HPDE6-E6E7 (cell line): ENCODE data around the gene CCDC178.
"Not testable (repeated sequence)": the region's sequence is repeated elsewhere in the genome, so short reads cannot be mapped to it uniquely, and the experiment has no call there.

Experiments used
- DNase-seq: peaks from one replicate; pipeline ENCODE4 v3.0.0; 2011; ENCODE audit warnings: missing footprints; ENCODE audit errors: extremely low spot score

CCDC178 gene, protein sequence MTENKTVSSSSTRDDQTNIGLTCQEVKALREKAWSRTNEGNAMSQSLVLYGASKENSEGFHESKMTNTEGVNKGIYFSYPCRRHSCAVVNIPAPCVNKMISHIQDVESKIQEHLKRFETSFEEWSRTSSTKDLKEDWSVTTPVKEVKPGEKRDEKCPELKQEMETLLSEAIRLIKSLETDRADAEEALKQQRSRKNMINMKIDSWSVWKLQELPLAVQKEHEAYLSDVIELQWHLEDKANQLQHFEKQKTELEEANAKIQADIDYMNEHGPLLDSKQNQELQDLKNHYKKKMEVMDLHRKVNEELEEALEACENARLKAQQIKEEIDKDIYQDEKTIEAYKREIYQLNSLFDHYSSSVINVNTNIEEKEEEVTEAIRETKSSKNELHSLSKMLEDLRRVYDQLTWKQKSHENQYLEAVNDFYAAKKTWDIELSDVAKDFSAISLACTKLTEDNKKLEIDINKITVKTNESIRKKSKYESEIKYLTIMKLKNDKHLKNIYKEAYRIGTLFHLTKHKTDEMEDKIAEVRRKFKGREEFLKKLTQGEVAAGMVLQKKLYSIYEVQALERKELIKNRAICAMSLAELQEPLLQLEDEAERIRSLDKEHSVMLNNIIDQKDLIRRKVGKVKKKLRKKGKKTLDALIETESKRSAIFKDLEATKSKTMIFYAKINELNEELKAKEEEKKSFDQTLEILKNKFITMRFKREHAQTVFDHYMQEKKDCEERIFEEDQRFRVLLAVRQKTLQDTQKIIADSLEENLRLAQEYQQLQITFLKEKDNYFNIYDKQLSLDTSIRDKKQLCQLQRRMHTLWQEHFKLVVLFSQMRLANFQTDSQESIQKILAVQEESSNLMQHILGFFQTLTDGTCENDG

DNA sequence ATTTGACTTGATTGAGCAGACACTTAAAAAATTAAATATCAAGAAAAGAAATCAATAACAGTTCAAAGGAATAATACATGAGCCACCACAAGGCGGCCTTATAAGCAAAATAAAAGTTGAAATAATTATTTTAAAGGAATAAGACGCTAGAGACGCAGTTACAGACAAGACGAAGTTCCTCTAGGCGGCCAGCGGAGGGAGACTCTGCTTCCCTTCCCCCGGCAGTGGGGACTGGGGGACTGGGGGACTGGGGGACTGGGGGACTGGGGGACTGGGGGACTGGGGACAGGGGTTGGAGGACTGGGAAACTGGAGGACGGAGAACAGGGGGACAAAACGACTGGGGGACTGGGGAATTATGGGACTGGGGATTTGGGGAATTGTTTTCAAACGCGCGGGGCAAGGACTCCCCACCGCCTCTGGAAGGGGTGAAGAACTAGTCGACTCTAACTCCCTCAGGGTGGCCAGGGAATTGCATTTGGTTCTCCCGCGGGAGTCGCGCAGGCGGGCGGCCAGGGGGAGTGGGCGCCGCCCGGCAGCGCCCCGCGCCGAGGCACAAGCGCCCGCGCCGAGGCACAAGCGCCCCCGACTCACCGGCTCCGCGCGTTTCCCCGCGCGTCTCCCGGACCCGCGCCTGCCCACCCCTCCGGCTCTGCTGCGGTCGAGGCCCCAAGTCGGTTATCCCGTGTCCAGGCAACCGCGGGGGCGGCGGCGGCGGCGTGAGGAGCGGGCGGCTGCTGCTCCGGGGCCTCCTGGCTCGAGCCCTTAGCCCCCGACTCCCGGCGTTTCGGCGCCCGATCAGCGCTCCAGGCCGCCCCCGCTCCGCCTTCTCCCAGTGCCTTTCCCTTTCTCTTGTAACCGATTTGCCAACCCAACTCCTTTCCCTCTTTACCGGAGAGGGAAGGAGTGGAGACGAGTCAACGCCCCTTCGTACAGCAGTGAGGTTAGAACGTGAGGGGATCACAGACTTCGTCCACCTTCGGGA, at the start of gene CCDC178:
Gene CCDC178, minus strand, starts transcription at position 662 of the 984 bp plus-strand sequence. CDS start 28,633 bp downstream, outside the sequence.
- DNase-seq: peak; percentile 19

DNA sequence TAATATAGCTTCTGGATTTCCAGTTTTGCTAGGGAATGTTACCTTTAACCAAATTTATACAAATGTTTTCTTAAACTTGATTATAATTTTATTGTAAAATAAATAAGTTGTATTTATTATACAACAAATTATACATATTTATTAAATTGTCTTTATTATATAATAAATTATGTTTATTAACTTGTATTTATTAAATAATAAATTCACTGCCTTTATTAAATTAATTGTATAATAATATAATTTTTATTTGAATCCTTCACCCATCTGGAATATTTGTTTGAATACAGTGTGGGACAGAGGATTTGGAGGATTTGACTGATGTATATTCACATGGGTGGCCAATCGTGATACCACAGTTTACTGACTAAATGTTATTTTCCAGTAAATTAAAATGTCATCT, 43.4 kb upstream of the CCDC178 start:
- no peak for DNase-seq

DNA sequence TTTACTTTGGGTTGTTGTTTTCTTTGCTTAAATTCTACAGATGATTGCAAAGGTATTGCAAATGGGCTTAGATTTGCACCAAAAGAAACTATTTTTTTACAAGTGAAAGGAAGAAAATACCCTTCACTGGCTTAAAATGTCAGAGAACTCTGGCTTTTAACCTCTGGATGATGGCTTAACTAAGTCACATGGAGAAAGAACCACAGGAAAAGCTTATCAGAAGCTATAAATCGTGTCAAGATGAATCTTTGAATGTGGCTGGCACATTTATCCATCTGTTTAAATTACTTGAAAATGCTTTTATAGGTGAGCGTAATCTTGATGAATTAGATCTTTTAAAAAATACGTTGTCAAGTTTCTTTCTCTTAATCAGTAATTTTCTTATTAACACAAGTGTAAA, 32.0 kb upstream of the CCDC178 start:
- DNase-seq: no peak

DNA sequence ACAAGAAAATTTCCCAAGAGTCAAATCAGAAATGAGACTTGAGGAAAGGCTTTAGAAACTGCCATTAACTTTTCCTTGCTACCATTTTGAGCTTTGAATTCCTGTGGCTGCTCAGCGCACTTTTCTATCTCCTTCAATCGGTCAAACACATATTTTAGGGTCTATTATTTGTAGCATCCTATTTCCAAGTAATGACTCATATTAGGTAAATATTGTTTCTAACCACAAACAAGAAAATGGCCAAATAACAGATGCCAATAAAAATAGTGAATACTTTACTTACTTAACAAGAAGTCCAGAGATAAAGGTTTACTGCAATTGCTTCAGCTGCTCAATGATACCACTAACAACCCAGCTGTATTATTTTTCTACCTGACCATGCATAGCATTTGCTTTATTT, 29.7 kb upstream of the CCDC178 start:
- DNase-seq: no peak

DNA sequence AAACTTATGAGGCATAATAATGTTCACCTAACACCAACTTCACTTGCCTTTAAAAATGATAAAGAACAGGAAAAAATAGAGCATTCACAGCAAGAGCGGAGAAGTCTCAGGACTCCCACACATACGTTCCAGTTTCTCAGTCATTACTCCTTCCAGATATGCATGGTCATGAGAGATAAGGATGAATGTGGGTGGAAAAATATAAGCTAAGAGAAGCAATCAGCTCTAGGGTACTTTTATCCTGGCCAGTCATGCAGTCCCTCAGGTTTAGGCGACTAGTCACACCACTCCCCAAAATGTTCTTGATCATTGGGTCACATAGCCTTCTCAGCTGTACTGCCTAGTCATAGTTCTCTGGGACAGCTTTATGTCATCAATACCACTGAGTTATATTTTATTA, 29.2 kb upstream of the CCDC178 start:
- no peak for DNase-seq

DNA sequence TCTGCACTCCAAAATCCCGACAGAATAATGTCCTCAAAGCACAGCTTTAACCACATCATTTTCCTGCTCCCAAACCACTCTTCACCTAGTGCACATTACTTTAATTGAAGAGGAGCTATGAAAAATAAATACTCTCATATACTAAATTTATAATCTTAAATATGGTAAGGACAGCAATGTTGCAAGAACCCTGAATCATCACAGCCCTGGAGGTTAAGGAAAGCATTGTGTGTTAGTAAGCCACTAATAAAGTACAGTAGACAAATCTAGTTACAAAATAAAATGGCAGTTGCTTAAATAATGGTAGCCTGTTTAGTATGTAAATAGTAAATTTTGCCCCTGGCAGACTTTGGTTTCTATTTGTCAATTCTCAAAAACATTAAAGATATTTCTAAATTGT, 27.0 kb upstream of the CCDC178 start:
- no peak for DNase-seq

DNA sequence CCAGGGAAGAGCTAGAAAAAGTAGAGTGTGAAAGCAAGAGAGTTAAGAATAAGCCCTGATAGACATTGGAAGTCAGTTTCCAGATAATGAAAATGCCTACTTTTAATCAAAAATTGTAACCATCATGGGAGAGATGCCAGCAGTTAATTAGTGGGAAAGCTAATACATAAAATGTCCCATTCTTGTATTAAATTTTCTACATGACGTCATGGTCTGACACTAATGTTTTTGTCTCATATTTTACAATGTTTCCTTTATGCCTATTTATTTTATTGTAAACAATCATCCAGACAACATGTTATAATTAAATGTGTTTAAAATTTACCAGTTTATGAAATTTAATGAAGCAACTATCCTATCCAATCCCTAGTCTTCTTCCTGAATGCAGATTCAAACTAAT, 26.3 kb upstream of the CCDC178 start:
- DNase-seq: no peak

DNA sequence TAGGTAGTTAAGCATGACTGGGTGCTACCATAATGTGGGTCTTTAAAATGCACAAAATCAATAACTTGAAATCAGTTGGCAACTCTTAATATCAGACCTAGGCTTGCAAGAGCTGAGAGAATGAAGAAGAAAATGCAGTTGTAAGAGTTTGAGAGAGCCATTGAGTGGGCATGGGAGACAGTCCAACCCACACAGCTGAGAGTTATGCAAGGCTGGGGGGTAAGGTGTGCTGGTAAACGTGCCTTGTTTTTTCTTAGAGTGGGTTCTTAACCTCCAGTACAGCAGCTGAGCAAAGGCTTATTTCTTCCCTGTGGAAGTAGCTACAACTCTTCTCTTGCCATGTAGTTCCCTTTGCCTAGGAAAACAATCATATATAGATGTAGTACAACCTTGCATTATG, 20.2 kb upstream of the CCDC178 start:
- no peak for DNase-seq

DNA sequence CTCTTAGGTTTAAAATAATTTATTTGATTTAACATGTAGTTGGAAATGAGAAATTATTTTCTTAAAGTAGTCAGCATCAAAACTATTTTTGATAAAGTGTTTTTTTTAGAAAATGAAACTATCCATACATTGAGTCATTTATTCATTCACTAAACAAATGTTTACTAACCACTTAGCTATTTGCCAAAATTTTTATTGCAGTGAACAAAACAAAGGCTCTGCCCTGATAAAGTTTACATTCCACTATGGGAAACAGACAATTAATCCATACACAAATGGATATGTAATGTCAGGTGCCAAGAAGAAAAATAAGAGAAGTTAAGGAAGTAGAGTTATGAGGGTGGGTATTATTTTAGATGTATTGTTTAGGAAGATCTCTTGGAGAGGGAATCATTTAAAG, 19.1 kb upstream of the CCDC178 start:
- DNase-seq: no peak

DNA sequence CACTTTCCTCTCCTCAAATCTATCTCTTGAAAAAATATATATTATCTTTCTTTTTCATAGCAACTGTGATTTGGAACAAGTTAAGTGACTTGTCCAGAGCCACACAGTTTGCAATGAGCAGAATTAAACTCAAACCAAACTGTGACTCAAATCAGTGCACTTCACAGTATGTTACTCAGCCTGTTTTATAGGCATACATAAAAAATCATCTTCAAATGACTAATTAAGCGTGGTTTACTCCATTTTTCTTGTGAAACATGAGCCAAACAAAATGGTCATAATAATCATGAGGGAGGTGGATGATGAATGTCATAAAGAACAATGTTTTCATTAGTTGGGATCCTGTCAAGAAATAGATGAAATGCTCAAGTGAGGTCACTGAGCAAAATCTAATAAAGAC, 6.1 kb upstream of the CCDC178 start:
- no peak for DNase-seq

DNA sequence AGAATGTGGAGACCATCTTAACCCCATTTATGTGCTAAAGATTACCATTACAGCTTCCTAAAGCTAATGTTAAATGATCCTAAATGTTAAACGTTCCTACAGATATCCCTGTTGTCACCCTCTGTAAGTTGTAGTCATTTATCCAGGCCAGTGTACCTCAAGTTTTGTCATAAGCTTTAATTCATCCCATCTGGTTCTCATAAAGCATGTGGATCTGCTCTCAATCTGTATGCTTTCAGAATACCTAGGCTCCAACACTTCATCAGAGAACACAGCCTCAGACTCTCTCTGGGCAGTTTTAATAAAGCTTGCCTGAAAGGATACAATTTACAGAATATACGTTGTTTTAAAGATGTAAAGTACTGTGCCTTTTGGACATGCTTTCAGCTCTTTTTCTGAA, 4.2 kb upstream of the CCDC178 start:
- no peak for DNase-seq

DNA sequence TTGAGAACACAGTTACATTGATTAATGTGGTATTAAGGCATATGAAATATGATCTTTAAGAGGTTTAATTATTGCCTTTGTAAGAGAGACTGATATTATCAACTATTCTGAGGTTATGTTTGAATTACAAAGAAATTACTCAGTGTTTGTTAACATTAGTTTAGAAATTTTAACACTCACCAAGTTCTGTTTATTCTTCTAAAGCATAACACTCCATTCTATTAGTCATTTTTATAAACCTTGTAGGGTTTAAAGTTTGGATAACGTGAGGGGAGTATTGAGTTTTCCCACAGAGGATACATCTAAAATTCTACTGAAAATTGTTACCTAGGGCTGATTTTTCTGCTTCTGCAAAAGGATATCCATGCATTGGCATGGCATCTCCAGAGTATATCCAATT, 7.7 kb downstream of the CCDC178 start:
- no peak for DNase-seq

DNA sequence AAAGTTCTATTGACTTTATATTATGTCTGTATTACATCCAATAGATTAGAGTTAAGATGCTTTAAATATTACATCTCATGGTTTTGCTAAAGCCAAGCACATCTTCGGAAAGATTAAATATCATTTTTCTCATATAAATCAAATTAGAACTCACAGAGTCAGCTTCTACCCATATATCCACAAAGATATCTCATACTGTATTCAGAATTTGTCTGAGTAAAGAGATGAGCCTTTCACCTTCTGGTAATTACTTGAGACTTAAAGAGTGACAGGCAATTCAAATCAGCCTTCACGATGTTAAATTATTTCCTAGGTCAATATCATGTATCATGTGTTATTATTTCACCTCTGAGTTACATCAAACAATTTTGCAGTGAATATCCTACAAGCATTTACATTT, 13.0 kb downstream of the CCDC178 start:
- DNase-seq: no peak

DNA sequence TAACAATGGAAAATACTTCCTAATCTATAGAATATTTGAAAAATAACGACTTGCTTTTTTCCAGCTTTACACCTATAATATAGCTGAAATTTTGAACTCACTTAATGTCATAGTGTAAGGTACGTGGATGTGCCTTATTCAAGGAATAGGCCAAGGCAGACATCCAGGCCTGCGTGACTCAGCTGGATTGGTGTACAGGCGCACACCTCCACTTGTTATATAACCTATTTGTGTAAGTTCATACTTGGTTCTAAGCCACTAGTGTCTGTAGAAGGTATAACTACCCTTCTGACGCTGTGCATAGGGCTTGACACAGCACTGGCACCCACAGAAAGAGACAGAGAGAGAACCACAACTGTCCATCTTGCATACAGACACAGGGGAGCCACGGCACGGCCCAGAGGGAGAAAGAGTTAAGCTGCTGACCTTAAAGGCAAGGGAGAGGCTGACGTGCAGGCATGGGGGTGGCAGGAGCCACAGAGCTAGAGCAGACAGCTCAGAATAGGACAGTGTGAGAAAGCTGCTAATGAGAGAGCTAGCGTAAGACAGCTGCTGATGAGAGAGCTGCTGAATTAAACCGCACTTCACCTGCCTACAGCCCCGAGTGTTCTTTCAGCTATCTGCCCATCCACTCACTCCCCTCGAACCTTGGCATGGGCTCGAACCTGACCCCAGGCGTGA, 16.1 kb downstream of the CCDC178 start:
- no peak for DNase-seq

DNA sequence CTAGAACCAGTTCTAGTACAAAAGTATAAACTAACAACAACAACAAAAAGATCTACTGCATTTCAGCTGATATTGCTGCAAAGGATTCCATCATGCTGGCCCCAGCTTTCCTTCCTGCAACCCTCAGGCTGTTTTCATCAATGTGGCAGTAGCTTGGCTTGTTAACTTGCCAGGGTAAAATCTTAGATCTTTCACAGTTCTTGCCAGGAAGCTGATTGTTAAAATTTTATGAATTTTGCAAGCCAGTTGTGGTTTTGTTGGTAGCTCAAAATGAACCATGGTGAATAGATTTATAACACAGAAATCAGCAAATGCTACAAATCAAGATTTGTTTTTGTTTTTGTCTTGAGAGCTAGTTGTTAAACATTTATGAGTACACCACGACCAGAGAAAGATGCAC, 19.3 kb downstream of the CCDC178 start:
- no peak for DNase-seq

DNA sequence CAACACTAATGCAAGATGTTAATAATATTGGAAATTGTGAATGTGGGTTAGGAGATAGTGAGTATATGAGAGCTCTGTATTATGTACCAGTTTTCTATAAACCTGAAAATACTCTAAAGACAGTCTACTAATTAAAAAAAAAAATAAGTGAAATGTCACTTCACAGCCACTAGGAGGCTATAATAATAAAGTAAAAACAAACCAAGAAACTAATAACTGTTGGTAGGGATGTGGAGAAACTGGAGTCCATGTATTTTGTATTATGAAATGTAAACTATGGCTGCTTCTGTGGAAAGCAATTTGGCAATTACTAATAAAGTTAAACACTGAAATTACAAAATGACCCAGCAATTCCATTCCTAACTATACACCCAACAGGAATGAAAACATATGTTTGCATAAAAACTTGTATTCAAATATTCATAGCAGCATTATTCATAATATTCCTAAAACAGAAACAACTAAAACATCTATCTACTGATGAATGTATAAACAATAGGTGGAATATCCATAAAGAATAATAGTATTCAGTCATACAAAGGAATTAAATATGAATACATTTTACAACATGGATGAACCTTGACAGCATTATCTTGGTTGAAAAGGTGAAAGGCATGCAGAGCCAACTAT, 36.2 kb downstream of the CCDC178 start:
- no peak for DNase-seq

DNA sequence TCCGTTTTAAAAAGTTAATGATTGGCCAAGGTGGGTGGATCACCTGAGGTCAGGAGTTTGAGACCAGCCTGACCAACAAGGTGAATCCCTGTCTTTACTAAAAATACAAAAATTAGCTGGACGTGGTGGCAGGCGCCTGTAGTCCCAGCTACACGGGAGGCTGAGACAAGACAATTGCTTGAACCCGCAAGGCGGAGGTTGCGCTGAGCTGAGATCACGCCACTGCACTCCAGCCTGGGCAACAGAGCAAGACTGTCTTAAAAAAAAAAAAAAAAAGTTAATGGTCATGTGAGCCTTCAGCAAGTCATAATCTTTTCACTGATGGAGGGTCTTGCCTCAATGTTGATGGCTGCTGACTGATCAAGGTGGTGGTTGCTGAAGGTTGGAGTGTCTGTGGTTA, 41.6 kb downstream of the CCDC178 start:
- not testable (repeated sequence) for DNase-seq

DNA sequence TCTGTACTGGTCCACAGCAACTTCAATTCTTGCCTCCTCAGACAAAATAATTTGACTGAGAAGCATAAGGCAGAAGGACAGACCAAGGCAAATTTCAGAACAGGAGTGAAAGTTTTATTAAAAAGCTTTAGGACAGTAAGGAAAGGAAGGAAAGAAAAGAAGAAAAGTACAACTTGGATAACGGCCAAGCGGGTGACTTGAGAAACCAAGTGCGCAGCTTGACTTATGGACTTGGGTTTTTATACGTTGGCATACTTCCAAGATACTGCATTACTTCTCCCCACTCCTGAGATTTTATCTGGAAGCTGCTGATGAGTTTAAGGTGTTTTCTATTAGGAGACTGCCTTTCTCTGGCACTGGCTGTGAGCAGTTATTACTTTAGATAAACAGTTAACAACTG, 64.7 kb downstream of the CCDC178 start:
- DNase-seq: no peak

DNA sequence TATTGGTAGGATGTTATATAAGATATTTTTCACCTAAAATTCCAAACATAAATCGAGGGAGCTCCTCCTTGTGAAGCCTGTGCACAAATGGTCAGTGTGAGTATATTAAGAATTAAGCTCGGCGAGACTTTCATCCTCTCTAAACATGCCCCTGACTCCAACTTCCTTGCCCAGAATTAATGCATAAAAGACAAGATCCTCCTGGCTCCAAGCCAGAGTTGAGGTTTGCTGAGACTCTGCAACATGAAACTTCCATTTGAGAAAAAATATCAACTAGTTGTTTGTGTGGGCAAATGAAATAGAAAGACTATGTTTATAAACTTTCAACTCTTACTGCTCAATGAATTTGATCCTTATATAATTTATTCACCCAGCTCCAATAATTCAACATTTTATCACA, 68.1 kb downstream of the CCDC178 start:
- no peak for DNase-seq

DNA sequence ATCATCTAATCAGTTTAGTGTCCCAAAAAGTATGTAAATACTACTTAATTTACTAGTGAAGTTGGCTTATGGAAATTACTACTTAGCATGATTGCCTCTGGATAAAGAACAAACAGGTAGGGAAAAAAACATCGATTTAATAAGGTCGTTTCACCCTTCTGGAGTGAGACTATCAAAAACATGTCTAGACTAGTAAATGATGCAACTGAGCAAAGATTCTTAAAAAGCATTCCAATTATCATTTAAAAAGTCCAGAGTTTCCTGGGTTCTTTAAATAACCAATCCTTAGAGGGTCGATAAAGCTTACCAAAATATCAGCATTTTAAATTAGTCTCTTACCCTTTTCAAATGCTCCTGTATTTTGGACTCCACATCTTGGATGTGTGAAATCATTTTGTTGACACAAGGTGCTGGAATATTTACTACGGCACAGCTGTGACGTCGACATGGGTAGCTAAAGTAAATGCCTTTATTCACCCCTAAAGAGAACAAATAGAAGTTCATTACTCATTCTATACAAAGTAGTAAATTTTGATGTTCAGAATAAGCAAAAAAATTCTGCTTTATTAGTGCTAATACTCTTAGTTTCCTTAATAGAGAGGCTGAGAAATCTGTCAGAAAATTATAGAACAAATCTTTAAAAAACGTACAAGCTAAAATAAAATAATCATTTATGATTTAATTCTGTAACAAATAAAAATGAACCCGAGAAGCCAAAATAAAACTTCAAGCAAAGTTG, 70.6 kb downstream of the CCDC178 start:
- peak; percentile 7 for DNase-seq
